SK-N-SH treated with all-trans-retinoic acid at 6 μM for 48 hours (cell line): ENCODE results near the gene UBE2G1.

ENCODE experiments used
- BACH2 ChIP-seq: fragments of 250-450 bp; sonication (Bioruptor Pico); IDR thresholded peaks from 2 replicates; pipeline ENCODE4 v1.9.0; 2021; ENCODE audit warnings: mild to moderate bottlenecking, borderline replicate concordance
- CSDC2 ChIP-seq: fragments of 250-450 bp; sonication (Bioruptor Pico); IDR thresholded peaks from 2 replicates; pipeline ENCODE4 v1.5.0; 2020; ENCODE audit warnings: mild to moderate bottlenecking, moderate library complexity
- GLIS3 ChIP-seq: fragments of 250-450 bp; sonication (Bioruptor Pico); IDR thresholded peaks from 2 replicates; pipeline ENCODE4 v1.5.0; 2020; ENCODE audit warnings: mild to moderate bottlenecking, moderate library complexity
- PPARA ChIP-seq: fragments of 250-450 bp; sonication (Bioruptor Pico); IDR thresholded peaks from 2 replicates; pipeline ENCODE4 v1.5.0; 2020; ENCODE audit warnings: mild to moderate bottlenecking, borderline replicate concordance
- ZFP30 ChIP-seq: fragments of 450-650 bp; formaldehyde crosslinking; IDR thresholded peaks from 2 replicates; pipeline ENCODE4 v1.5.0; 2022; ENCODE audit warnings: mild to moderate bottlenecking, moderate library complexity
- ZNF8 ChIP-seq: fragments of 450-650 bp; formaldehyde crosslinking; IDR thresholded peaks from 2 replicates; pipeline ENCODE4 v1.5.0; 2020; ENCODE audit warnings: mild to moderate bottlenecking, moderate library complexity
- TF ChIP-seq, protein P1 (sequence below): fragments of 250-450 bp; sonication (Bioruptor Pico); IDR thresholded peaks from 2 replicates; pipeline ENCODE4 v1.8.0; 2020; ENCODE audit warnings: mild to moderate bottlenecking, moderate library complexity, borderline replicate concordance
- TF ChIP-seq, protein P2 (sequence below): fragments of 250-450 bp; sonication (Bioruptor Pico); IDR thresholded peaks from 2 replicates; pipeline ENCODE4 v1.8.0; 2021; ENCODE audit warnings: low read depth, mild to moderate bottlenecking, moderate library complexity, borderline replicate concordance

DNA sequence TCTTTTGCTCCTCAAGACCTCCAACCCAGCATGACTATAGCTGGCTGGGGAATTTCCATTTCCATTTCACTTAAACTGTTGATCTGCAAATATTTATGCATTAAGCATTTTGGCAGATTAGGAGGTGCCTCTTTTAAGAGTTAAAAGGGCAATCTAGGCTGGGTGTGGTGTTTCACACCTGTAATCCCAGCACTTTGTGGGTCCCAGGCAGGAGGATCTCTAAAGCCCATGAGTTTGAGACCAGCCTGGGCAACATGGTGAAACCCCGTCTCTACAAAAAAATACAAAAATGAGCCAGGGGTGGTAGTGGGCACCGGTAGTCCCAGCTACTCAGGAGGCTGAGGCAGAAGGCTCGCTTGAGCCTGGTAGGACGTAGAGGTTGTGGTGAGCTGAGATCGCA is 119.8 kb downstream of the UBE2G1 start:
- TF ChIP-seq ZFP30 (CRISPR knock-in tag) (no peak), GLIS3 (CRISPR knock-in tag) (no peak), CSDC2 (CRISPR knock-in tag) (no peak), PPARA (no peak), ZNF8 (CRISPR knock-in tag) (no peak), BACH2 (CRISPR knock-in tag) (no peak)
- TF ChIP-seq, protein P1, sequence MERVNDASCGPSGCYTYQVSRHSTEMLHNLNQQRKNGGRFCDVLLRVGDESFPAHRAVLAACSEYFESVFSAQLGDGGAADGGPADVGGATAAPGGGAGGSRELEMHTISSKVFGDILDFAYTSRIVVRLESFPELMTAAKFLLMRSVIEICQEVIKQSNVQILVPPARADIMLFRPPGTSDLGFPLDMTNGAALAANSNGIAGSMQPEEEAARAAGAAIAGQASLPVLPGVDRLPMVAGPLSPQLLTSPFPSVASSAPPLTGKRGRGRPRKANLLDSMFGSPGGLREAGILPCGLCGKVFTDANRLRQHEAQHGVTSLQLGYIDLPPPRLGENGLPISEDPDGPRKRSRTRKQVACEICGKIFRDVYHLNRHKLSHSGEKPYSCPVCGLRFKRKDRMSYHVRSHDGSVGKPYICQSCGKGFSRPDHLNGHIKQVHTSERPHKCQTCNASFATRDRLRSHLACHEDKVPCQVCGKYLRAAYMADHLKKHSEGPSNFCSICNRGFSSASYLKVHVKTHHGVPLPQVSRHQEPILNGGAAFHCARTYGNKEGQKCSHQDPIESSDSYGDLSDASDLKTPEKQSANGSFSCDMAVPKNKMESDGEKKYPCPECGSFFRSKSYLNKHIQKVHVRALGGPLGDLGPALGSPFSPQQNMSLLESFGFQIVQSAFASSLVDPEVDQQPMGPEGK (CRISPR knock-in tag): no peak
- TF ChIP-seq, protein P2, sequence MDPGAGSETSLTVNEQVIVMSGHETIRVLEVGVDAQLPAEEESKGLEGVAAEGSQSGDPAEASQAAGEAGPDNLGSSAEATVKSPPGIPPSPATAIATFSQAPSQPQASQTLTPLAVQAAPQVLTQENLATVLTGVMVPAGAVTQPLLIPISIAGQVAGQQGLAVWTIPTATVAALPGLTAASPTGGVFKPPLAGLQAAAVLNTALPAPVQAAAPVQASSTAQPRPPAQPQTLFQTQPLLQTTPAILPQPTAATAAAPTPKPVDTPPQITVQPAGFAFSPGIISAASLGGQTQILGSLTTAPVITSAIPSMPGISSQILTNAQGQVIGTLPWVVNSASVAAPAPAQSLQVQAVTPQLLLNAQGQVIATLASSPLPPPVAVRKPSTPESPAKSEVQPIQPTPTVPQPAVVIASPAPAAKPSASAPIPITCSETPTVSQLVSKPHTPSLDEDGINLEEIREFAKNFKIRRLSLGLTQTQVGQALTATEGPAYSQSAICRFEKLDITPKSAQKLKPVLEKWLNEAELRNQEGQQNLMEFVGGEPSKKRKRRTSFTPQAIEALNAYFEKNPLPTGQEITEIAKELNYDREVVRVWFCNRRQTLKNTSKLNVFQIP (CRISPR knock-in tag): no peak
